GM18526 (cell line): Measurements from ENCODE around the gene DCHS2.

Source experiments
- POLR2A ChIP-seq: IDR thresholded peaks from 3 replicates; pipeline ENCODE4 v1.6.1; 2011; ENCODE audit not compliant: insufficient read length; ENCODE audit errors: extremely low read depth

Gene DCHS2

GRCh38 chr4:154471526-154472331, 19.9 kb downstream of the DCHS2 start:
- TF ChIP-seq POLR2A: no peak

GRCh38 chr4:154471032-154471431, 20.6 kb downstream of the DCHS2 start:
- no peak for TF ChIP-seq POLR2A

- no peak for TF ChIP-seq POLR2A
These were observed 23.7 kb downstream of the DCHS2 start for GRCh38 chr4:154467886-154468285.

- no peak for TF ChIP-seq POLR2A
These were observed 25.3 kb downstream of the DCHS2 start for GRCh38 chr4:154466336-154466735.

- no peak for TF ChIP-seq POLR2A
These were observed 26.5 kb downstream of the DCHS2 start for GRCh38 chr4:154465085-154465484.

GRCh38 chr4:154464654-154465053, 26.9 kb downstream of the DCHS2 start:
- TF ChIP-seq POLR2A: no peak

- no peak for TF ChIP-seq POLR2A
These were observed 29.4 kb downstream of the DCHS2 start for GRCh38 chr4:154462081-154462810.

GRCh38 chr4:154457471-154457870, 34.1 kb downstream of the DCHS2 start:
- TF ChIP-seq POLR2A: no peak

- no peak for TF ChIP-seq POLR2A
These were observed 34.7 kb downstream of the DCHS2 start for GRCh38 chr4:154456889-154457288.

GRCh38 chr4:154456240-154456639, 35.4 kb downstream of the DCHS2 start:
- no peak for TF ChIP-seq POLR2A

GRCh38 chr4:154455111-154455510, 36.5 kb downstream of the DCHS2 start:
- no peak for TF ChIP-seq POLR2A

GRCh38 chr4:154454710-154455109, 36.9 kb downstream of the DCHS2 start:
- TF ChIP-seq POLR2A: no peak

GRCh38 chr4:154452798-154453346, 38.7 kb downstream of the DCHS2 start:
- no peak for TF ChIP-seq POLR2A

- TF ChIP-seq POLR2A: no peak
These were observed 40.6 kb downstream of the DCHS2 start for GRCh38 chr4:154450966-154451365.

- TF ChIP-seq POLR2A: no peak
These were observed 46.6 kb downstream of the DCHS2 start for GRCh38 chr4:154444958-154445357.

GRCh38 chr4:154441982-154442381, 49.6 kb downstream of the DCHS2 start:
- TF ChIP-seq POLR2A: no peak
